ENCODE data around the gene AP3D1. TPM values are rescaled to one million over a fixed set of nuclear protein-coding genes. Genes with fewer than 3 reads are reported as not detected.

Gene AP3D1
- total RNA-seq, 2 experiments from 2014 or later: 41.8 to 41.9 TPM

- no peaks in the 10 kb centered on the region for H3K9me3 Mint-ChIP-seq
- Histone ChIP-seq H3K27me3 (ENCODE audit: control insufficient read depth in 1 of 2, insufficient read depth in 2 of 2, low read length in 2 of 2) (no peaks in the 10 kb centered on the region), H3K27ac (ENCODE audit: low read depth in 1 of 2, low read length in 2 of 2) (no peak overlapping the region), H3K36me3 (ENCODE audit: insufficient read depth, low read length) (peaks cover 37% of the 10 kb centered on the region), H3K4me1 (ENCODE audit: insufficient read depth, low read length) (no peaks in the 10 kb centered on the region), H3K4me3 (ENCODE audit: low read length) (no peak overlapping the region), H3K9me3 (ENCODE audit: control insufficient read depth in 1 of 2, insufficient read depth in 1 of 2, low read length in 2 of 2) (no peaks in the 10 kb centered on the region)
- H3K36me3 Mint-ChIP-seq (ENCODE audit: low read depth): peaks cover 19% of the 10 kb centered on the region
- intact Hi-C loops (cut with DNase I, micrococcal nuclease): no loop called here
- ChIA-PET CTCF (no interaction called here), POLR2A (no interaction called here)
- no peak for TF ChIP-seq CTCF (IDR thresholded peaks at IDR 0.05)
- no peak for ATAC-seq (ENCODE audit: poor library complexity)
- no peak overlapping the region for H3K27ac Mint-ChIP-seq
- no peak overlapping the region for H3K4me3 Mint-ChIP-seq
- no peaks in the 10 kb centered on the region for H3K4me1 Mint-ChIP-seq (ENCODE audit: low read depth)
- no peak for DNase-seq
- H3K27me3 Mint-ChIP-seq: no peaks in the 10 kb centered on the region
These were observed 47.8 kb upstream of the AP3D1 start for GRCh38 chr19:2199215-2199614.

- CTCF ChIA-PET: no interaction called here
- TF ChIP-seq CTCF (IDR thresholded peaks at IDR 0.05): no peak
- Mint-ChIP-seq H3K27ac (no peak overlapping the region), H3K9me3 (no peaks in the 10 kb centered on the region), H3K4me1 (ENCODE audit: low read depth) (no peaks in the 10 kb centered on the region), H3K4me3 (no peak overlapping the region), H3K27me3 (no peaks in the 10 kb centered on the region), H3K36me3 (ENCODE audit: low read depth) (peaks cover 16% of the 10 kb centered on the region)
- Histone ChIP-seq H3K4me1 (ENCODE audit: insufficient read depth, low read length) (no peaks in the 10 kb centered on the region), H3K36me3 (ENCODE audit: insufficient read depth, low read length) (peaks cover 39% of the 10 kb centered on the region), H3K4me3 (ENCODE audit: low read length) (no peak overlapping the region), H3K9me3 (ENCODE audit: control insufficient read depth in 1 of 2, insufficient read depth in 1 of 2, low read length in 2 of 2) (no peaks in the 10 kb centered on the region), H3K27me3 (ENCODE audit: control insufficient read depth in 1 of 2, insufficient read depth in 2 of 2, low read length in 2 of 2) (no peaks in the 10 kb centered on the region), H3K27ac (ENCODE audit: low read depth in 1 of 2, low read length in 2 of 2) (no peak overlapping the region)
- POLR2A ChIA-PET: no interaction called here
- intact Hi-C loops (cut with DNase I, micrococcal nuclease): no loop called here
- ATAC-seq (ENCODE audit: poor library complexity) (no peak), DNase-seq (no peak)
These were observed 47.0 kb upstream of the AP3D1 start for GRCh38 chr19:2198317-2198716.

DNA sequence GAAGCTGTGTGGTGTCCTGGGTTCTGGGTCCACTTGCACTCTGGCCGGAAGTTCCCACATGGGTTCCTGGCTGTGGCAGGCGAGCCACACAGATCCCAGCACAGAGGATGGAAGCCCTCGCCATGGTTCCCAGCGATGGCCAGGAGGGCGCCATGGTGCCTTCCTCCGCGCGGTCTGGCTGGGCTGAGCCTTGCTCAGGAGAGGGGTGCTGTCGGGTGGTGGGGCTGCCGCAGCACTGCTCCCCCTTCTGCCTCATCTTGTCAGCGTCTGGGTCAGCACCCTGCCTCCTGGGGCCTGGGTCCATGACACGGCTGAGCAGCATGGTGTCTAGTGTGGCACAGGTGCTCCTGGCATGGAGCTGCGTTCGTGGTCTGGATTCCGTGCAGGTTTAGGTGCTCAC, 45.9 kb upstream of the AP3D1 start:
- ChIA-PET POLR2A (no interaction called here), CTCF (no interaction called here)
- no peak overlapping the region for H3K27ac ChIP-seq (ENCODE audit: low read depth in 1 of 2, low read length in 2 of 2)
- Mint-ChIP-seq H3K27ac (no peak overlapping the region), H3K27me3 (no peaks in the 10 kb centered on the region), H3K36me3 (ENCODE audit: low read depth) (peaks cover 22% of the 10 kb centered on the region), H3K9me3 (no peaks in the 10 kb centered on the region), H3K4me1 (ENCODE audit: low read depth) (no peaks in the 10 kb centered on the region), H3K4me3 (no peak overlapping the region)
- peaks cover 43% of the 10 kb centered on the region for H3K36me3 ChIP-seq (ENCODE audit: insufficient read depth, low read length)
- DNase-seq (no peak), ATAC-seq (ENCODE audit: poor library complexity) (no peak)
- no peaks in the 10 kb centered on the region for H3K9me3 ChIP-seq (ENCODE audit: control insufficient read depth in 1 of 2, insufficient read depth in 1 of 2, low read length in 2 of 2)
- no peak for TF ChIP-seq CTCF (IDR thresholded peaks at IDR 0.05)
- H3K4me1 ChIP-seq (ENCODE audit: insufficient read depth, low read length): no peaks in the 10 kb centered on the region
- intact Hi-C loops (cut with DNase I, micrococcal nuclease): no loop called here
- no peaks in the 10 kb centered on the region for H3K27me3 ChIP-seq (ENCODE audit: control insufficient read depth in 1 of 2, insufficient read depth in 2 of 2, low read length in 2 of 2)
- H3K4me3 ChIP-seq (ENCODE audit: low read length): no peak overlapping the region
